GM21526 (cell line): ENCODE results near the gene NGFR.

Source experiments
- ATAC-seq: cut with Tn5 transposase; IDR thresholded peaks from one replicate; pipeline ENCODE4 v1.9.1; 2021; ENCODE audit warnings: moderate library complexity; ENCODE audit not compliant: unreplicated experiment, low FRiP score

Gene NGFR

GRCh38 chr17:49468811-49469385 is 26.2 kb upstream of the NGFR start:
- no peak for ATAC-seq

DNA sequence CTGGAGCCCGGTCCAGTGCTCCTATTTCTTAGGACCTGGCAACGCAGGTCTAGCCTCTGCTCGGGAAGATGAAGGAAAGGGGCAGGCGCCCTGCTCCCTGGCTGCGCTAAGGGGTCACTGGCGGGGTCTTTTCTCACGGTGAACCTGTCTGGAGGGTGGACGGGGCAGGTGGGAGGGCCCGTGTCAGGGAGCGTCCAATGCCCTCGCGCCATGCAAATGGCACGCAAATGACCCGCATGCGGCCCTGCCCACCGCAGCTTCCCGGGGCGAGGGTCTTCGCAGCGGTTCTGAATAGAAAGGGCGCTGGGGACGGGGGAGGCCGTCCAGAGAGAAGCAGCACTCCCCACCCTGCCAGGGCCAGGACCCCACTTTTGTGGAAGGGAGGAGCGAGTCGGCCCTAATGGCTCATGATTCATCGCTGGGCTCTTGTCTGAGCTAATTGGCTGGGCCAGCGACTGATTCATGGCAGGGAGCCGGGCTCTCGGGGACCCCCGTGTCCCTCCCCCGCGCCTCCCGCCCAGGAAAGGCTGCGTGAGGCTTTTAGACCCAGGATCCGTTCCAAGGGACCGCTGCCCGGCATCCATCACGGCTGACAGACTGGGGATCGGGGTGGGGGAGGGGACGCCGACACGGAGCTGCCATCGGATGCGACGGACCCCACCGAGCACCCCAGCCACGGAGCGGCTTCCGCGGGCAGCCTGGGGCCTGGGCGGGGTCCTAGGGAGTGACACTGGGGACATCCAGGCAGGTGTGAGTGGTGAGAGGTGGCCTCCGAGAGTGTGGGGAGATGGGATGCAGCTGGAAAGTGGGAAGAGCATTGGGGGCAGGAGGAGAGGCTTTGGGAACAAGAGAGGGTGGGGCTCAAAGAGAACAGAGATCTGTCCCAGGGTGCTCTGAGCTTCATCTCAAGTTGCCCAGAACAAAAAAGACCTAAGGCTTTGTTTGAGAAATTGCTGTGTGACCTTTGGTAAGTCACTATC is 25.0 kb upstream of the NGFR start:
- no peak for ATAC-seq

- ATAC-seq = no peak
Observed at GRCh38 chr17:49471089-49471683, 23.9 kb upstream of the NGFR start.

GRCh38 chr17:49471769-49472168 is 23.3 kb upstream of the NGFR start:
- no peak for ATAC-seq

DNA sequence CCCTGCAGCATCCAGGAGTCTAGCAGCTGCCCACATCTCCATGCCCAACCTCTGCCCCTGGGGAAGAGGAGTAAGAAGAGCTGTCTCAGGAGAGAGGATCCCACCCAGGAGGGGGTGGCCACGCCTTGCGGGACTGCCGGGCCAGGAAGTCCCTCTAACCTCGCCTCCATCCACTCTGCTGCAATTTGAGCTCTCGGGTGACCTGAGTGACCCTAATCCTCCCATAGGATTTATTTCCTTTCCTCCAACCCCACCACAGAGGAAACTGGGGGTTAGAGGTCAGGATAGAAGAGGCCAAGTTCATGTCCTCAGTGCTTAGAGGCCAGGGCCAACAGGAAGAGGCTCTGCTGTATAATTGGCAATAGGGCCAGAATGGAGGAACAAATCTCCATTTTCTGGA is 22.6 kb upstream of the NGFR start:
- ATAC-seq = no peak

- ATAC-seq = no peak
Observed at GRCh38 chr17:49473900-49474751, 21.0 kb upstream of the NGFR start.

DNA sequence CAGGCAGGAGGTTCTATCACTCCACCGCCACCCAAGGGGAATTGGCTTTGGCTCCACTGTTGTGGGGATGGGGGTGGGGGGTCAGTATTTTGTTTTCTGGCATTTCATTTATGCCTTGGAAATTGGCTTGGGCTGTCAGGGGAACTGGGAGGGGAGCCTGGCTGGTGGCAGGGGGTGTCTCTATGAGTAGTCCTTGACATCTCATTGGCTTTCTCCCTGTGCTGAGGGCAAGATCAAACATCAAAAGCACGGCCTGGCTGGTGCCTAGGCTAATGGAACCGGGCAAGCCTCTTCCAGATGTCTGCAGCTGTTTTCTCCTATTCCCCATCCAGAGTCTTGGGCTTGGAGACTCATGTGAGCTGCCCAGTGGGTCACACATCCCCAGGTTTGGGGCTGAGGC is 17.4 kb upstream of the NGFR start:
- no peak for ATAC-seq

- ATAC-seq = no peak
Observed at GRCh38 chr17:49480836-49481615, 14.1 kb upstream of the NGFR start.

GRCh38 chr17:49482144-49482817 is 12.8 kb upstream of the NGFR start:
- ATAC-seq = no peak

GRCh38 chr17:49483599-49484509 is 11.2 kb upstream of the NGFR start:
- no peak for ATAC-seq

DNA sequence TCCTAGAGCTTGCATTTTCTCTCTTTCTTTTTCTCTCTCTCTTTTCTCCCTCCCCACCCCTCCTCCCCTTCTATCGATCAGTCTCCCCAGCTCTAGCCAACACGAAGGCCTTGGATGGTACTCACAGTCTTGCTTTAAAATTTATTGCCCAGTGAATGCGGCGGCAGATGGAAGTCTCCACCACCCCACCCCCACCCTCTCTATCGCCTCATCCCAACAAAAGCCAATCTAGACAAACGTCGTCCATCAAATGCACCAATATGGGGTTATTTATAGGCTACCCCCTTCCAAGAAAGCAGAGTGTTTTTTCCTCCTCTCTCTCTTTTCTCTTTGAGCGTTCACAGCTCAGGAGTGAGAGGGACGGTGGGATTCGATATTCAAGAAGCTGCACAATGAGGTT is 10.5 kb upstream of the NGFR start:
- no peak for ATAC-seq

GRCh38 chr17:49486012-49486641 is 9.0 kb upstream of the NGFR start:
- ATAC-seq = no peak

GRCh38 chr17:49487183-49487582 is 7.9 kb upstream of the NGFR start:
- no peak for ATAC-seq

- no peak for ATAC-seq
Observed at GRCh38 chr17:49488612-49489011, 6.5 kb upstream of the NGFR start.

DNA sequence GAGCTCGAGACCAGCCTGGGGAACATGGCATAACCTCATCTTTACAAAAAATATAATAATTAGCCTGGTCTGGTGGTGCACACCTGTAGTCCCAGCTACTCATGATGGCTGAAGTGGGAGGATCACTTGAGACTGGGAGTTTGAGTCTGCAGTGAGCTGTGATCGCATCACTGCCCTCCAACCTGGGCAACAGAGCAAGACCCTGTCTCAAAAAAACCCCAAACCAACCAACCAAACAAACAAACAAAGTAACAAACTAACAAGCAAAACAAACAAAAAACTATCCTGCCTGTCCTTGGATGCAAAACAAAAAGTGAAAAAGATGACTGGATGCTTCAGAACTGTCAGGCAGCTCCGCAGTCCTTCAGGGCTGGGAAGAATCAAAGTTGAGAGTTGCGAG is 5.7 kb upstream of the NGFR start:
- ATAC-seq = no peak

DNA sequence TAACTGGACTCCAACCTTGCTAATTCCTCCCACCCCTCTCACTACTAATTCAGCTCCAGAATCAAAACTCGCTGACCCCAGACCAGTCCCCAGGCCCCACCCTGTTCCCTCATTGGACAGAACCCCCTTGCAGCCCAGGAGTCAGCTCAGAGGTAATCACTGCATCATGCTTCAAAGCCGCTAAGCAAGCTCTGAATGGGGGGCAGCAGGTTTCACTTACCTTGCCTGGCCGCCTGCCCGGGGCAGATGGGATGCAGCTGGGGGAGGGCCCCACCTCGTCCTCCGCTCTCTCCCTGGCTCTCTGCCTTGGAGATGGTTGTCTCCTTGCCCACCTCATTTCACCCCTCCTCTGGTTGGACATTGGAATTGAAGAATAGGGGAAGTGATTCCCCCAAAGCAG is 4.8 kb upstream of the NGFR start:
- no peak for ATAC-seq

DNA sequence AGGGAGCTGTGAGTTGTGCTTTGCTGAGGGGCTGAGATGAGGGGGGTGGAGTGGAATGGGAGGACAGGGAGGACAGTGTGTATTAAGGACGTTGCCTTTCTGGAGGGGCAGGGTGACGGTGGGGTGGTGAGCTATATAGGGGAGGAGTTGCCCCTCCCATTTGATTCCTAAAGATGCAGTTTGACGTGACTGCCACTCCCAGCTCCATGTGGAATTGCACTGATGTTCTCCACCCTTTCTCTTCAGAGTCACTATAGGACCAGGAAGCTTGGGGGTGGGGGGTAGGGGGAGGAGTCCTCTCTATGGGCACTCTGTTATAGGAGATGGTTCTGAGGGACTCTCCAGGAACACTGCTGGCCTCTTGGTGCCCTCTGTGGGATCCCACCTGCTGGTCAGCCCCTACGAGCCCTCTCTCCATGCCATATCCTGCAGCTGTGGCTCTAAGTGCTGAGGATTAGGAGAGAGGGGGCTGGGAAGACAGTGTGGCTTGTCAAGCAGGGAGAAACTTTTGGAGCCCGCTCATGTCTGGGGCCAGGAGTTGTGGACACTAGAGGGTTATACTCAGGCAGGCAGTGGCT is 3.8 kb upstream of the NGFR start:
- no peak for ATAC-seq
